NK-92 (cell line): ENCODE measurements around the gene NEK4.
"Not testable (repeated sequence)": the region's sequence is repeated elsewhere in the genome, so short reads cannot be mapped to it uniquely, and the experiment has no call there.

Source experiments
- DNase-seq: peaks from one replicate; lab custom pipeline; 2025; ENCODE audit not compliant: unreplicated experiment; lab: John Stamatoyannopoulos, UW

The NEK4 gene

DNA sequence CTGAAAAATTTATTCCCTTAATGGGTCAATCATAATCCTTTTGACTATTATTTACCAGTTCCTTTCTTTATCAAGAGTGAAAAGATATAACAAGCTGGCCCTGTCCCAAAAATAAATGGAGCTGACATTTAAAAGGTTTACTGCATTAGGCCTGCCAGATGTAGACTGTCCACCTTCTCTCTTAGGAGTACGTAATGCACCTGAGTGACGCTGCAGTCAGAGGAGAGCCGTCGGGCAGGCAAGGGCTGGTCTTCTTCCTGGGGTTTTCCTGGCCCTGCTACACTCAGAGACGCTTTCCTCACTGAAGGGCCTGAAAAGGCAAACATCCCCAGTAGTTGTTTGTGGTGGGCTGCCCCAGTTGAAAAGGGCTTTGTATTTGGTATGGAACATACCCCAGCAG lies 27.6 kb downstream of the NEK4 start:
- DNase-seq = no peak

DNA sequence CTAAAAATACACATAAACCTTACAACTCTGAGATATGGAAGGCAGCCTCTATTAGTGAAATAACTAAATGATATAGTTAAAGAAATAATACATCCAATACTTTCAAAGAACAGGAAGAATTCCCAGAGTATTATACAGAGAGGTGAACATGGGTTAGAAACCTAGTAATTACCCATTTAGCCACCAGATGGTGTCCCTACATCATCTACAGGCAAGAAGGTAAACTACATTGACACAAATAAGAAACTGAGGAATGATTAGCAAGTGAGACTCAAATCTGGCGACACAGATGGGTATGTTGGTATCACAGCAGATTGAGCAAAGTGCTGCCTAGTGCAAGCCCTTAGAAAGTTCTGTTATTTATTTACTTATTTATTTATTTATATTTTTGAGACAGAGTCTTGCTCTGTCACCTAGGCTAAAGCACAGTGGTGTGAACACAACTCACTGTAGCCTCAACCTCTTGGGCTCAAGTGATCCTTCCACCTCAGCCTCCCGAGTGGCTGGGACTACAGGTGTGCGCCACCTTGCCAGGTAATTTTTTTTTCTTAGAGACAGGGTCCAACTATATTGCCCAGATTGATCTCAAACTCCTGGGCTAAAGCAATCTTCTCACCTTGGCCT lies 28.2 kb downstream of the NEK4 start:
- DNase-seq = no peak

- no peak for DNase-seq
Measured at GRCh38 chr3:52739730-52740129, 31.0 kb downstream of the NEK4 start.

DNA sequence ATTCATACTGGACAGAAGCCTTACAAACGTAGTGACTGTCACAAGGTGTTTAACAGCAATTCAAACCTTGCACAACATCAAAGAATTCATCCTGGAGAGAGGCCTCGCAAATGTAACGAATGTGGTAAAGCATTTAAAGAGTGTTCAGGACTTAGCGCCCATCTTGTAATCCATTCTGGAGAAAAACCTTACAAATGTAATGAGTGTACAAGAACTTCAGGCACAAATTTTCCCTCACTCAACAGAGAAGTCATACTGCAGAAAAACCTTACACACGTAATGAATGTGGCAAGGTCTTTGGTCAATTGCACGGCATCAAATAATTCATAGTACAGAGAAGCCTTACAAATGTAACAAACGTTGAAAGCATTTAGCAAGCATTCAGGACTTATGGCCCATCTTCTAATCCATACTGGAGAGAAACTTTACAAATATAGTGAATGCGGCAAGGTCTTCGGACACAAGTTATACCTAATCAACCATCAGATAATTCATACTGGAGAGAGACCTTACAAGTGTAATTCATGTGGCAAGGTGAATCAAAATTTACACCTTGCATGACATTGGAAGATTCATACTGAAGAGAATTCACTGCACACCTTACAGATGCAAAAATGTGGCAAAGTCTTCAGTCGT lies 37.4 kb downstream of the NEK4 start:
- DNase-seq = no peak

DNA sequence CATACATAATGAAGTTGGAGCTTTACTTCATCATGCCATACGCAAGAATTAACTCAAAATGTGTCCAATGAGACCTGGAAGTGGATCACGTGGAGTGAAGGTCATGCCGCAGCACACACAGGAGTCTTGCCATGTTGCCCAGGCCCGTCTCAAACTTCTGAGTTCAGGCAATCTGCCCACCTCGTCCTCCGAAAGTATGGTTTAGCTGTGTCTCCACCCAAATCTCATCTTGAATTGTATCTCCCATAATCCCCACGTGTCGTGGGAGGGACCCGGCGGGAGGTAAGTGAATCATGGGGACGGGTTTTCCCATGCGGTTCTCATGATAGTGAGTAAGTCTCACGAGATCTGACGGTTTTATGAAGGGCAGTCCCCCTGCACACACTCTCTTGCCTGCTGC lies 39.1 kb downstream of the NEK4 start:
- no peak for DNase-seq

GRCh38 chr3:52730681-52731080 lies 40.1 kb downstream of the NEK4 start:
- DNase-seq = no peak

DNA sequence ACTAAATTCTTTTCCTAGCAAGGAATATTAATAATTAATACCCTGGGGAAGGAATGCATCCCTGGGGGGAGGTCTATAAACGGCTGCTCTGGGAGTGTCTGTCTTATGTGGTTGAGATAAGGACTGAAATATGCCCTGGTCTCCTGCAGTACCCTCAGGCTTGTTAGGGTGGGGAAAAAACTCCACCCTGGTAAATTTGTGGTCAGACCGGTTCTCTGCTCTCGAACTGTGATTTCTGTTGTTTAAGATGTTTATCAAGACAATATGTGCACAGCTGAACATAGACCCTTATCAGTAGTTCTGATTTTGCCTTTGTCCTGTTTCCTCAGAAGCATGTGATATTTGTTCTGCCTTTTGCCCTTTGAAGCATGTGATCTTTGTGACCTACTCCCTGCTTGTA lies 42.0 kb downstream of the NEK4 start:
- not testable (repeated sequence) for DNase-seq

- no peak for DNase-seq
Measured at GRCh38 chr3:52724511-52724910, 46.2 kb downstream of the NEK4 start.

GRCh38 chr3:52723935-52724334 lies 46.8 kb downstream of the NEK4 start:
- no peak for DNase-seq

GRCh38 chr3:52722491-52722890 lies 48.2 kb downstream of the NEK4 start:
- DNase-seq = no peak

DNA sequence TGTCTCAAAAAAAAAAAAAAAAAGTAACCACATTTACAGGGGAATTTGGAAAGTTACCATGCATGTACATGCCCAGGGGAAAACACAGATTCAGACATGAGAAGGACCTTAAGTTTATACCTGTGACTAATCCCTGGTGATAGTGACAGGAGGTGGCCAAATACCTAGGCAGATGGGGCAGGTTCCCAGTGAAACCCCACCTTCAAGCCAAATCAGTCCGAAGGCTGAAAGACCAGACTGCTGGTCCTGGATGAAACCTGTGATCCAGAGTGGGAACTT lies 49.1 kb downstream of the NEK4 start:
- no peak for DNase-seq

GRCh38 chr3:52721002-52721729 lies 49.6 kb downstream of the NEK4 start:
- DNase-seq = no peak

GRCh38 chr3:52719618-52720017 lies 51.1 kb downstream of the NEK4 start:
- DNase-seq = no peak

GRCh38 chr3:52715714-52716305 lies 54.9 kb downstream of the NEK4 start:
- no peak for DNase-seq

- DNase-seq = no peak
Measured at GRCh38 chr3:52714335-52715302, 56.1 kb downstream of the NEK4 start.

DNA sequence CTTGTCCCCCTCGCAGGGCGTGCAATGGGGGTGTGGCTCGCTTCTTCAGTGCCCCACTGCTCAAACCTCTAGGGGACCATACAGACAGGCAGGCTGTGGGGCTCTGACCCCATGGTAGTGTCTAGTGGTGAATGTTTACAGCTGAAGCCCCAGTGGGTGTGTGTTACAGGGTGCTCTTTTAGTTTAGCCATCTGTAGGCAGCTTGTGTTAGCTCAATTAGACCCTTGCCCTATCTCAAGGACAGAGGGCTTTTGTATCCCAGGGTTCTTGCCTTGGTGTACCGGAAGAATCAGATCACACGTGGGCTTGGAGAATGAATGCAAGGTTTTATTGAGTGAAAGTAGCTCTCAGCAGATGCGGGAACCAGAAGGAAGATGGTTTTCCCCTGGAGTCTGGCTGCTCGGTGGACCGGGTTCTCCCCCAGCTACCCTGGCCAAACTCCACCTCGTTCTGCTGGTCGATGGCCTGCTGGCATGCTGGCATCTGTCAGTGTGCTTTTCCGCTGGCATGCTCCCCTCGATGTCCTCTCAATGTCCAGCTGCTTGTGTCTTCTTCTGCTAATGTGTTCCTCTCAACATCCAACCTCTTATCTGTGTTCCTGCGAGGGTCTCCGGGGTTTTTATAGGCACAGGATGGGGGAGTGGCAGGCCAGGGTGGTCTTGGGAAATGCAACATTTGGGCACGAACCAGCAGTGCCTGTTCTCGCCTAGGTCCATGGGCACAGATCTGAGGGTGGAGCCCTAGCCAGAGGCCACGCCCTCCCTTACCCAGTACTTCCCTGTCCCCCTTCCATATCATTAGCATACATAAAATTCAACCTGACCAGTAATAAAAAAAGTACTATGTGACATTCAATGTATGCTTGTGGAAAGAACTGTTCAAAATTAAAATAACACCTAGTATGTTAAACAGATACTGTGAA lies 58.2 kb downstream of the NEK4 start:
- DNase-seq = no peak

DNA sequence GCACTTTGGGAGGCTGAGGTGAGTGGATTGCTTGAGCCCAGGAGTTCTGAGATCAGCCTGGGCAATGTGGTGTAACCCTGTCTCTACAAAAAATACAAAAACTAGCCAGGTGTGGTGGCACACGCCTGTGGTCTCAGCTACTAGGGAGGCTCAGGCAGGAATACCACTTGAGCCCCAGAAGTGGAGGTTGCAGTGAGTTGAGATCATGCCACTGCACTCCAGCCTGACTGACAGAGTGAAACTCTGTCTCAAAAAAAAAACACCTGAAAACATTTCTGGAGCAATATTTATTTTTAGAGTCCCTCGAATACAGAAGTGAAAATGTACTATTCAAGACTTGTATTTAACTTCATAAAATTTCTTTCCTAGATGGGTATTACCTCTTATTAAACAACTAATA lies 60.2 kb downstream of the NEK4 start:
- no peak for DNase-seq

DNA sequence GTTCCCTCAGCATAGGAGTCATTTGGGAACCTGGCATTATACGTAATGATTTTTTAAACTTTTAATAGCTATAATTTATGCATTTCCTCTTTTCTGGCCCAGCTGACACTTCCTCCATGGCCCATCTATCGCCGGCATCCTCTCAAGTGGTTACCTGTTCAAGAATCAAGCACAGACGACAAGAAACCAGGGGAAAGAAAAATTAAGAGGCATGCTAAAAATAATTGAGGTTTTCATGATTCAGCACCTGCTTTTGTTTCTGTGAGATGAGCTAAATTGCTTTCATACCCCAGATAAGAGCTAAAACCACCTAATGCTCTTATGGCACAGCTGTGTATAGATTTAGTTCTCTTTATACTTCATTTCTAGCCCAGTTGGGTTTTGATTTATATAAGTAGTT lies 63.2 kb downstream of the NEK4 start:
- no peak for DNase-seq

DNA sequence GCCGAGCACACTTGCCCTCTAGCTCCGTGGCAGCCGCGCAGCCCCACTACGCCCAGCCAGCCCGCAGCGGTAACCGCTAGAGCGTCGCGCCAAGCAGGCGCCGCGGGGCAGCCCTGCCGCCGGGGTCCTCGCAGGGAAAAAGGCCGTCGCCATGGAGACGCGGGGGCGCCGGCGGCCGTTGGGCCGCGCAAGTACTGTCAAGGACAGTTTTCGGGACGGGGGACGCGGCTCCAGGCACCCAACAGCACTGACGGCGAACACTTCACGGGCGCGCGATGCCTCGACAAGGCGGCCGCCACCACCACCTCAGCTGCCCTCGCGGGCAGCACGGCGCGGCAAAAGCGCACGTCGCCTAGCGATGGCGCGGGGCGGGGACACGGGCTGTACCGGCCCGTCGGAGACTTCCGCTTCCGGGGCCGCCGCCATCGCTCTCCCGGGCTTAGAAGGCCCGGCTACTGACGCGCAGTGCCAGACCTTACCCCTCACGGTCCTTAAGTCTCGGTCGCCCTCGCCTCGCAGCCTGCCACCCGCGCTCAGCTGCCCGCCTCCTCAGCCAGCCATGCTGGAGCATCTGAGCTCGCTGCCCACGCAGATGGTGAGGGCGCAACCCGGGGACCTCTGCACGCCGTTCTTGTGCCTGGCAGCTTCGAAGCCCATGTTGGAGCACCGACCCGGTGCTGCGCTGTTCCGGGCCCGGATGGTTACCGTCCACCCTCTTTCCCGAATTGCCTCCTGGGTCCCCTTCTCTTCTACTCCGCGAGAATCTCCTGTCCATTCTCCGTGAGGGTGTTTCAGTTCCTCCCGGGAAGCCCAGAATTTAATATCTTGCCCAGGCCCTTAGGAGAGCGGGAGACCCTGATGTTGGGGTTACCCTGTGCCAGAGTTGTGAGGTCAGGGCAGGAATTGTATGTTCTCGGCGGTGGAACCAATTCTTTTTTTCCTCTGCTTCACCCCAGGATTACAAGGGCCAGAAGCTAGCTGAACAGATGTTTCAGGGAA lies 64.8 kb downstream of the NEK4 start, which contains the start of the genes GLT8D1 and SPCS1:
GLT8D1 (minus strand) TSS at position 104 of the 999 bp plus-strand sequence. CDS start 5,331 bp downstream, outside the sequence.
SPCS1 (plus strand) TSS at position 419 of the 999 bp plus-strand sequence; CDS start at position 560, 141 bp downstream.
- DNase-seq = peak; percentile 34
